ENCODE measurements around the gene NXF1.
"Not testable (repeated sequence)": the region's sequence is repeated elsewhere in the genome, so short reads cannot be mapped to it uniquely, and the experiment has no call there.

Gene NXF1

DNA sequence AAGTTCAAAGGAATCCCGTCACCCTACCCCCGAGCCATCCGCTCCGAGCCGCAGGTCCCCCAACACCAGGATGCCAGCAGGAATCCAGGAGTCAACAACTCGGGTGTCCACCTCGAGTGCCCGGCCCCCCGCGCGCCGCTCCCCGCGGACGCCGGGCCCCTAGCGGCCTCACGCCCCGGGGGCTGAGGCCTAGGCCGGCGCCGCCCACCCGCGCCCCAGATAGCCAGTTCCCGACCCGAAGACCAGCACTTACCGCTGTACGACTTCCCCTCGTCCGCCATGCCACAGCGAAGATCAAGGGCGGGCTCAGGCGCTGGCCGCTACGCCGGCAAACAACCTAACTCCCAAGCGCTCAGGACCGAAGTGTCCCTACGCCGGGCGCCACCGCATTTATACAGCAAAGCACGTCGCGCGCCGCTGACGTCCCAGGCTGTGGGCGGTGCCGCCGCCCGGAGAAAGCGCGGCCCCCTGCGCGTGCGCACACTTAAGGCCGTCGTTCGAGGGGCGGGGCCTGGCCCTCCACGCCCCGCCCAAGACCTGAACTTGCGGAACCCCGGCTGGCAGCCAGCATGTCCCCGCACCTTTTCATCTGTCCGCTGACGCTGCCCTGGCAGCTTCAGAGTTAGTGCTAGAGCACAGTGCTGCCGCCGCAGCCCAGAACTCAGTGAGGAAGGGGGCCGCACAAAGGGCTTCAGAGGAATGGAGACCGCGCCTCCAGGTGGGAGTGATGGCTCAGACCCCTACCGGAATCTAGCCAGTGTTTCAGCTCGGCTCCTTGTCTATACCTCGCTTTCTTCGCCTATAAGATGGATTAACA lies at the start of gene NXF1:
Gene NXF1, minus strand, starts transcription at position 365 of the 817 bp plus-strand sequence. Its CDS starts 84 bp downstream, at position 281.
- peak; percentile 72 for DNase-seq

GRCh38 chr11:62854013-62854824 lies 49.0 kb upstream of the NXF1 start:
- DNase-seq, result no peak

- no peak for DNase-seq
Measured at GRCh38 chr11:62853279-62853965, 48.2 kb upstream of the NXF1 start.

- no peak for DNase-seq
Measured at GRCh38 chr11:62852523-62853188, 47.4 kb upstream of the NXF1 start.

DNA sequence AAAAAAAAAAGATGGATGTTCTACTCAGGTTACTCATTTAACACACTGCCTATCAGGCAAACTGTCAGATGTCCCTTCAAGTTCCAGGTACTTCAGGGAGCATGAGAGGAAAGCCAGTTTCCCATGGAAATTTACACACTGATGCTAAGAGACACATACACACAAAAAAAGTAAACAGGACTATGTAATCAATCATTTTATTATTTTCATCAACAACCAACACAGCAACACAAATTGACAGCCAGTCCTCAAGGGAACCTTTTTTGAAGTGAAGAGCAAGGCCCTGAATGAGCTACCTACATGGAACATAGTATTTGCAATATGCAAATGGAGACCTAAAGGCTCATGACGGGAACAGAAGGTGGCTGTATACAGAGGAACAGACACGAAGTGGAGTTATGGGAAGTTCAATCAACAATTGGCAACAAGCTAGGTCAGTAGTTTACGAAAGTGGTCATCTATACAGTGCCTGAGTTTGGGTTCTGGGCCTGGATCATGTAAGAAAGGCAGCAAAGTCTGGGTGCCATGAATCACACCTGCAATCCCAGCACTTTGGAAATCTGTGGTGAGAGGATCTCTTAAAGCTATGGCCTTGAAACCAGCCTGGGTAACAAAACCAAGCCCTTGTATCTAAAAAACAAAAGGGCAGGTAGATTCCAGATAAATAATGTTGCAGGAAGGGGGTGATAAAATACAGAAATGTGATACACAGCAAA lies 46.7 kb upstream of the NXF1 start:
- no peak for DNase-seq

- no peak for DNase-seq
Measured at GRCh38 chr11:62850911-62851806, 45.9 kb upstream of the NXF1 start.

GRCh38 chr11:62847767-62848314 lies 42.6 kb upstream of the NXF1 start:
- DNase-seq, result no peak

GRCh38 chr11:62846177-62846576 lies 40.9 kb upstream of the NXF1 start:
- DNase-seq, result no peak

DNA sequence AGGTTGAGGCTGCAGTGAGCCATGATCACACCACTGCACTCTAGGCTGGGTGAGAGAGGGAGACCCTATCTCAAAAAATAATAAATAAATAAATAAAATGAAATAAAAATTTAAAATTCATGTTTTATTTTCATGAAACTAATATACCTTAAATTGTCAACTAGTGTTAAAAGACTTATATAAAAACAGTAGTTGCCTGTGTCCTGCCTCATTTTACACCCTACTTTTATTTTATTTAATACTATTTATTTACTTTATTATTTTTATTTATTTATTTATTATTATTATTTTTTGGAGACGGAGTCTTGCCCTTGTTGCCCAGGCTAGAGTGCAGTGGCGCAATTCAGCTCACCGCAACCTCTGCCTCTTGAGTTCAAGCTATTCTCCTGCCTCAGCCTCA lies 38.9 kb upstream of the NXF1 start:
- DNase-seq, result no peak

GRCh38 chr11:62843466-62843865 lies 38.2 kb upstream of the NXF1 start:
- no peak for DNase-seq

DNA sequence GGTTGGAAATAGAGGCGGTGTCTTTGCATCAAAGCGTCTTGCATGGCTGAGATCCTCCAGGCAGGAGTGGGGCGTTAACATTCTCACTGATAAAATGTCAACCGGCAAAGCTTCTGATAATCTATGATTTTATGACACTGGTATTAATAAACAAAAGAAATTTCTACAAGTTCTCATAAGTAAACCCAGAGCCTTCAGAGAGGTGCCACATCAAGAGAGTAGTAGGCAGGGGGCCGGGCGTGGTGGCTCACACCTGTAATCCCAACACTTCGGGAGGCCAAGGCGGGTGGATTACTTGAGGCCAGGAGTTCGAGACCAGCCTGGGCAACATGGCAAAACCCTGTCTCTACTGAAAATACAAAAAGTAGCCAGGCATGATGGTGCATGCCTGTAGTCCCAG lies 37.7 kb upstream of the NXF1 start:
- DNase-seq, result not testable (repeated sequence)

- no peak for DNase-seq
Measured at GRCh38 chr11:62842171-62842741, 37.0 kb upstream of the NXF1 start.

- DNase-seq, result peak; percentile 95
Measured at GRCh38 chr11:62841361-62842170, 36.3 kb upstream of the NXF1 start.

GRCh38 chr11:62840721-62841360 lies 35.6 kb upstream of the NXF1 start:
- DNase-seq, result not testable (repeated sequence)

DNA sequence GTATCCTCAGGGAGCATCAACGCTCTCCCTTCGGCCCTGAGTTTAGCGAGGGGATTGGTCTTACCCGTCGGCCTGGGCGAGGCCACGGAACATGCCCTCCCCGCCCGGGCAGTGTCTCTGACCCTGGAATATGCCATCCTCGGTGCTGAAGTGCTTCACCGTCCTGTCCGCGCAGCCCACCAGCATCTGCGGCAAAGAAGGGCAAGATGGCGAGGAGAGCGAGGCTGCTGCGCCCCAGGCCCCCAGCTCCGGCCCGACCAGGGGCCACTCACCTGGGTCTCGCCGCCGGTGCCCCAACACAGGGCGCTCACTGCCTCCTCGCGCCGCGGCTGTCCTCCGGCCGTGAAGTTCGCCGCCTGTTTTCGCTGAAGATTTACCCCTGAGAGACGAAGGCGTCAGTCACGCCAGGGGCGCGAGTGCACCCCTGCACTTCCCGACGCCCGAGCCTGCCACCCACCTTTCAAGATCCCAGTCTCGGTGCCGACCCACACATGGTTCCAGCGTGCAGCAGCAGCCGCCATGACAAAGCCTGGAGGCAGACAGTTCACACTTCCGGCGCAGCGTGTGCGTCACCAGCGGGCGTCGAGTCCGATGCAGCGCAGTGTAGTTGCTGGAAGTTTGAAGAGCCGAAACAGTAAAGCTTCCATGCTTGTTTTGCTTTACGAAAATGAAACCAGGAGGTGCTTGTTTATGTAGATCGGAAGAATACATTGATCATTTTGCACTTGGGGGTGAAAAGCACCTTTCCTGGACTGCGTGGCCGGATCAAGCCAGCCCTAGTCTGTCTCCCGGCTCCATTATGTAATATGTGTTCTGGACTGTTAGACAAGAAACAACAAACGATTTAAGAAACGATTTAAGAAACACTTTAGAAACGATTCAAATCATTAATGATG lies 34.1 kb upstream of the NXF1 start, which contains the start of gene WDR74:
Gene WDR74, minus strand, starts transcription at position 541 of the 896 bp plus-strand sequence. Its CDS starts 20 bp downstream, at position 521.
- DNase-seq, result peak; percentile 50

- DNase-seq, result no peak
Measured at GRCh38 chr11:62835336-62835735, 30.1 kb upstream of the NXF1 start.

- no peak for DNase-seq
Measured at GRCh38 chr11:62832336-62833234, 27.3 kb upstream of the NXF1 start, which contains the start of gene TEX54. TSS of gene TEX54 (minus strand) at chr11:62832841.

All from NCI-H1436 treated with DMSO at 0.1 percent for 48 hours (cell line).